ENCODE results near the gene EPC2.

- no peak for TF ChIP-seq ELF4 (IDR thresholded peaks at IDR 0.05)
- TF ChIP-seq FOXM1 (IDR thresholded peaks at IDR 0.05; ENCODE audit: borderline replicate concordance): no peak
- no peak for TF ChIP-seq CTBP1 (IDR thresholded peaks at IDR 0.05; ENCODE audit: borderline replicate concordance)
- TF ChIP-seq FOXA1 (IDR thresholded peaks at IDR 0.05): no peak
- no peak for TF ChIP-seq FOXK2 (IDR thresholded peaks at IDR 0.05)
- TF ChIP-seq, protein P1, sequence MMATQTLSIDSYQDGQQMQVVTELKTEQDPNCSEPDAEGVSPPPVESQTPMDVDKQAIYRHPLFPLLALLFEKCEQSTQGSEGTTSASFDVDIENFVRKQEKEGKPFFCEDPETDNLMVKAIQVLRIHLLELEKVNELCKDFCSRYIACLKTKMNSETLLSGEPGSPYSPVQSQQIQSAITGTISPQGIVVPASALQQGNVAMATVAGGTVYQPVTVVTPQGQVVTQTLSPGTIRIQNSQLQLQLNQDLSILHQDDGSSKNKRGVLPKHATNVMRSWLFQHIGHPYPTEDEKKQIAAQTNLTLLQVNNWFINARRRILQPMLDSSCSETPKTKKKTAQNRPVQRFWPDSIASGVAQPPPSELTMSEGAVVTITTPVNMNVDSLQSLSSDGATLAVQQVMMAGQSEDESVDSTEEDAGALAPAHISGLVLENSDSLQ (IDR thresholded peaks at IDR 0.05): no peak
- no peak for TF ChIP-seq BHLHE40 (IDR thresholded peaks at IDR 0.05; ENCODE audit: borderline replicate concordance)
- no peak for TF ChIP-seq SUZ12 (IDR thresholded peaks at IDR 0.05)
- TF ChIP-seq TARDBP (IDR thresholded peaks at IDR 0.05): no peak
- TF ChIP-seq ARNT (IDR thresholded peaks at IDR 0.05): no peak
- no peak for TF ChIP-seq L3MBTL2 (conservative IDR thresholded peaks at IDR 0.05)
- TF ChIP-seq SP1 (IDR thresholded peaks at IDR 0.05): no peak
- no peak for TF ChIP-seq LEF1 (IDR thresholded peaks at IDR 0.05; ENCODE audit: borderline replicate concordance)
Measured at GRCh38 chr2:148666555-148666954, 22.0 kb downstream of the EPC2 start.
